HG03060 (cell line): ENCODE data around the gene NOD2.

Experiments
- ATAC-seq: cut with Tn5 transposase; IDR thresholded peaks from one replicate; pipeline ENCODE4 v1.9.1; 2021; ENCODE audit warnings: low read depth, moderate number of reproducible peaks; ENCODE audit not compliant: unreplicated experiment

Gene NOD2

DNA sequence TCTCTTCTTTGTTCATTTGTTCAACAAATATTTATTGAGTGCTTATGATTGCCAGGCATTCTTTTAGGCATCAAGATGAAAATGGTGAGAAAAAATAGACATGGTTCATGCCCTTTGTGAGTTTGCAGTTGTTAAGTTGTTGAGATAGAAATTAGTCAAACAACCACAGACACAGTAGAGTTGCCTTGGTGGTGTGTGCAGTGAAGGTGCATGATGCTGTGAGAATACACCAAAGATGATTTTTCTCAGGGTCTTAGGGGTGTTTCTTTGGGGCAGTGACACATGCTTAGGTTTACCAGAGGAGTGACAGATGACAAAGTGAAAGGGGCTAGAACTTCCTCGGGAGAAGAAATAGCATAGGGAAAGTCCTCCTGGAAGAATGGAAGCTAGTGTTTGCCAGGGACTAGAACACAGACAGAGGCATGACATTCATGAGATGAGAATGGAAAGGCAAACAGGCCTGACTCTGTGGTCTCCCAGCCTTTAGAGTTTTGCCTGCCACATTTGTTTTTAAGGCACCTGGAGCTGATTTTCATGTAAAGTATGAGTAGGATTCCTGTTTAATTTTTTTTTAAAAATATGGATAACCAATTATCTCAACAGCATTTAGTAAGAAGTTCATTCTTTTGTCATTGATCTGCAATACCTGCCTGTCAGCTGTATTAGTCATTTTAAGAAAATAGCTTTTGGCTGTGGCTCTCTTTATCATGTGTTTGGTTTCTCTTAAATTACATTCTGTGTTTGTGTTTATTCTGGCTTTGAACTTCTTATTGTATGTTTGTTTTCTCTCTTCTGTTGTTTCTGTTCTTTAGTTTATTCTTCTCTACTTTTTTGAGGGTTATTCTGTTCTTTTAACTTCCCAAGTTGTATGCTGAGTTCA is 85.1 kb downstream of the NOD2 start:
- ATAC-seq: no peak

- no peak for ATAC-seq
Measured at GRCh38 chr16:50781043-50781442, 87.6 kb downstream of the NOD2 start.

DNA sequence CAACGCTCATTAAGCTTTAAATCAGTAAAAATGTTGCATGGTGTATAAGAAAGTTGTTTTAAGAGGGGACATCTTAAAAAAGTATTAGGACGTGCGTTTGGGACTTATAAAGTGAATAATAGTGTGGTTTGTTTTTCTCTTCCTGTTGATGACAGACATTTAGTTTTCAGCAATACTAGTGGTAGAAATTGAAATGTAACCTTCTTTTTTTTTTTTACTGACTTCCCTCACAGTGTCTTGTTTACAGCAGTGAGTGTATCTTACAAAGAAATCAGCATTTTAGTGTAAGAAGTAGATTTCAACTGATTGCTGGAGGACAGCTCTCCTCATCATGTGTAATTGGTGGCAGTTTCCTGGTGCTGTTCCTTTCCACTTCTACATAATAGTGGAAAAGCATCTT is 88.1 kb downstream of the NOD2 start:
- no peak for ATAC-seq
